ENCODE results near the gene NPTX1. TPM values are rescaled to one million over a fixed set of nuclear protein-coding genes. Genes with fewer than 3 reads are reported as not detected.

Gene NPTX1
- total and polyA plus RNA-seq, 12 donors, result 0.30 to 68.2 (median 5.5) TPM

DNA sequence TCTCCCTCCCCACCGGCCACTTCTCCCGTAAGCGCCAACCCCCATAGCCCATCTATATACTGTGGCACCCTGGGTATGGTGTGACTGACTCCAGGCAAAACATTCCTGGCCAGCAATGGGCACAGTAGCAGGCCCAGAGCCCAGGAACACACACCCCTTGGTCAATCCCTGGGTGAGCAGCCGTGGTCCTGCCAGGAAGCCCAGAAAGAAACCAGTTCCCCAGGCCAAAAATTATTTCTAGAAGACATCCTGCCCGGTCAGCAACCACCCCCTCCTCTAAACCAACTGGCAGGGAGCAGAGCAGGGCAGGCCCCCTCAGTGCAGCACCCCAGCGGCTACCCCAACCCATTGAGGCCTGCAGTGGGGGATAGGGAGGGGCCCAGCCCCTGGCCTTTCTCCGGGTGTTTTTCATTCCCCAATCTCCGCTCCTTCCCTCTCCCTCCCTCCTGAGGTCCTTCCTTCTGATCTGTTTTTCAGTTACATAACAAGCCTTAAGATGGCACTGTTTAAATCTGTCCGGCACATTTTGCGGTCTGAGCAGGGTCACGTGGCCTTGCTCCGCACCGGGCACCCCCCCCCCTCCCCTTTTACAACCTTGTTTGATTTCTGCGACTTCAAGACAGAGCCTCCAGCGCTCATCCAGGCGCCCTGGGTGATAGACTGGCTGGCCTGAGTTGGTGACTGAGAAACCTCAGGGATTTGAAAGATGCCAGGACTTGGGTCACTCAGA, 2.0 kb downstream of the NPTX1 start:
- H3K27me3 ChIP-seq, result peaks cover 49% of the 10 kb centered on the region
- no peak overlapping the region for H3K27ac ChIP-seq

GRCh38 chr17:80473701-80474100, 2.7 kb downstream of the NPTX1 start:
- 59 to 93% (median 73%) methylated on average over 4 to 7 of the region's 7 CpGs for WGBS, 4 donors
- H3K27ac ChIP-seq, result no peak overlapping the region
- no peak for DNase-seq
- H3K9me3 ChIP-seq (replicated peaks in 1 of 3), result no peaks in the 10 kb centered on the region
- peaks cover 42% of the 10 kb centered on the region for H3K27me3 ChIP-seq
- TF ChIP-seq, protein P1, sequence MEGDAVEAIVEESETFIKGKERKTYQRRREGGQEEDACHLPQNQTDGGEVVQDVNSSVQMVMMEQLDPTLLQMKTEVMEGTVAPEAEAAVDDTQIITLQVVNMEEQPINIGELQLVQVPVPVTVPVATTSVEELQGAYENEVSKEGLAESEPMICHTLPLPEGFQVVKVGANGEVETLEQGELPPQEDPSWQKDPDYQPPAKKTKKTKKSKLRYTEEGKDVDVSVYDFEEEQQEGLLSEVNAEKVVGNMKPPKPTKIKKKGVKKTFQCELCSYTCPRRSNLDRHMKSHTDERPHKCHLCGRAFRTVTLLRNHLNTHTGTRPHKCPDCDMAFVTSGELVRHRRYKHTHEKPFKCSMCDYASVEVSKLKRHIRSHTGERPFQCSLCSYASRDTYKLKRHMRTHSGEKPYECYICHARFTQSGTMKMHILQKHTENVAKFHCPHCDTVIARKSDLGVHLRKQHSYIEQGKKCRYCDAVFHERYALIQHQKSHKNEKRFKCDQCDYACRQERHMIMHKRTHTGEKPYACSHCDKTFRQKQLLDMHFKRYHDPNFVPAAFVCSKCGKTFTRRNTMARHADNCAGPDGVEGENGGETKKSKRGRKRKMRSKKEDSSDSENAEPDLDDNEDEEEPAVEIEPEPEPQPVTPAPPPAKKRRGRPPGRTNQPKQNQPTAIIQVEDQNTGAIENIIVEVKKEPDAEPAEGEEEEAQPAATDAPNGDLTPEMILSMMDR (IDR thresholded peaks at IDR 0.05), result no peak
- TF ChIP-seq POLR2A (IDR thresholded peaks at IDR 0.05), result no peak
- H3K4me3 ChIP-seq, result no peak overlapping the region
- peaks cover 30 to 41% of the 10 kb centered on the region in 2 donors for H3K4me1 ChIP-seq (replicated peaks in 1 of 2)
- no peaks in the 10 kb centered on the region for H3K36me3 ChIP-seq (replicated peaks in 1 of 2)
- intact Hi-C loops (cut with DNase I), result loop anchor here in 1 of 2 donors (5.0 kb wide), 1 partner anchor 46 kb away; no protein-coding TSS in a partner anchor

More for the DNA sequence above, 2.0 kb downstream of the NPTX1 start:
- no peak for TF ChIP-seq POLR2A (IDR thresholded peaks at IDR 0.05)
- TF ChIP-seq, protein P1 (IDR thresholded peaks at IDR 0.05), result peak in 2 of 6 experiments; percentile 8 to 34
- WGBS, 4 donors, result 7 to 27% (median 16%) methylated on average over 11 to 16 of the region's 16 CpGs
- Histone ChIP-seq H3K9me3 (replicated peaks in 1 of 3) (no peaks in the 10 kb centered on the region), H3K4me1 (replicated peaks in 1 of 2) (peaks cover 30 to 41% of the 10 kb centered on the region in 2 donors), H3K36me3 (replicated peaks in 1 of 2) (no peaks in the 10 kb centered on the region), H3K4me3 (peak overlapping the region in 1 of 4 donors; percentile 50)
- DNase-seq, result peak in 3 of 7 donors; percentile 39 to 71 (median 55)
- intact Hi-C loops (cut with DNase I), result loop anchor here in 1 of 2 donors (5.0 kb wide), 1 partner anchor 47 kb away; no protein-coding TSS in a partner anchor

GRCh38 chr17:80472996-80473395, 3.4 kb downstream of the NPTX1 start:
- no peaks in the 10 kb centered on the region for H3K36me3 ChIP-seq (replicated peaks in 1 of 2)
- no peaks in the 10 kb centered on the region for H3K9me3 ChIP-seq (replicated peaks in 1 of 3)
- no peak for DNase-seq
- peaks cover 35% of the 10 kb centered on the region for H3K27me3 ChIP-seq
- H3K4me3 ChIP-seq, result no peak overlapping the region
- intact Hi-C loops (cut with DNase I), result loop anchor here in 1 of 2 donors (5.0 kb wide), 1 partner anchor 46 kb away; no protein-coding TSS in a partner anchor
- TF ChIP-seq, protein P1 (IDR thresholded peaks at IDR 0.05), result no peak
- 85 to 92% (median 89%) methylated on average over 9 to 12 of the region's 12 CpGs for WGBS, 4 donors
- peaks cover 23 to 35% of the 10 kb centered on the region in 2 donors for H3K4me1 ChIP-seq (replicated peaks in 1 of 2)
- H3K27ac ChIP-seq, result no peak overlapping the region

DNA sequence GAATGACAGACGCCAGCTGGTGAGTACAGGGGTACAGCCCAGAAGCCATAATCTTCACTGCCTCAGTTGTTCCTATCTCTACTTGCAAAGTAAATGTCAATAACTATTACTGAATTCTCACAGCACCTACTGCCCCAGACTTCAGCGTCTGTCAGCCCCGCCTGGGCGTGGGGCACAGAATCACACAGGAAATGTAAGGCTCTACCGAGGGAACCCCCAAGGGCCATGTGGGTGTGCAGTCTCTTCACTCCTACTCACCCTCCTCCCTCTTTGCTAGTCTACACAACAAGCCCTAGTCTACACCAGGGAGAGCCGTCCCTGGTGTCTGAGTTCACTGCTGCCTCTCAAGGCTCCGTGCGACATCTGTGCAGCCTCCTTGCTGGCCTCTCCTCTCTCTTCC, 4.5 kb downstream of the NPTX1 start:
- H3K27ac ChIP-seq, result no peak overlapping the region
- DNase-seq, result no peak
- no peaks in the 10 kb centered on the region for H3K9me3 ChIP-seq (replicated peaks in 1 of 3)
- no peak overlapping the region for H3K4me3 ChIP-seq
- WGBS, 4 donors, result 86 to 95% (median 93%) methylated on average over 8 of the region's 8 CpGs
- H3K27me3 ChIP-seq, result peaks cover 24% of the 10 kb centered on the region
- no peak for TF ChIP-seq POLR2A (IDR thresholded peaks at IDR 0.05)
- TF ChIP-seq, protein P1 (IDR thresholded peaks at IDR 0.05), result no peak
- intact Hi-C loops (cut with DNase I), result loop anchor here in 1 of 2 donors (5.0 kb wide), 1 partner anchor 45 kb away; no protein-coding TSS in a partner anchor
- no peaks in the 10 kb centered on the region for H3K36me3 ChIP-seq (replicated peaks in 1 of 2)
- peaks cover 13 to 24% of the 10 kb centered on the region in 2 donors for H3K4me1 ChIP-seq (replicated peaks in 1 of 2)

All from adrenal gland (tissue), 12 donors.